Nephron progenitor cell (in vitro differentiated cells): ENCODE data around the gene SLCO3A1.

Source experiments
- DNase-seq: peaks from one replicate; pipeline ENCODE4 v3.0.0; 2021
- H3K27ac Mint-ChIP-seq: 2 replicates; pipeline ENCODE4 v1.8.0; 2021; ENCODE audit warnings: mild to moderate bottlenecking, moderate library complexity, mixed read lengths
- H3K27me3 Mint-ChIP-seq: 2 replicates; pipeline ENCODE4 v1.8.0; 2021; ENCODE audit warnings: mild to moderate bottlenecking, low read depth, mixed read lengths; ENCODE audit not compliant: poor library complexity
- H3K36me3 Mint-ChIP-seq: 2 replicates; pipeline ENCODE4 v1.8.0; 2021; ENCODE audit warnings: low read depth, mixed read lengths
- H3K4me1 Mint-ChIP-seq: 2 replicates; pipeline ENCODE4 v1.8.0; 2021; ENCODE audit warnings: mixed read lengths
- H3K4me3 Mint-ChIP-seq: 2 replicates; pipeline ENCODE4 v1.8.0; 2021; ENCODE audit warnings: mild to moderate bottlenecking, moderate library complexity, mixed read lengths
- H3K9me3 Mint-ChIP-seq: 2 replicates; pipeline ENCODE4 v1.8.0; 2021; ENCODE audit warnings: mild to moderate bottlenecking, moderate library complexity, mixed read lengths
- TF ChIP-seq, protein P1 (sequence below): fragments of 200-600 bp; sonication (generic); IDR thresholded peaks from 2 replicates; pipeline ENCODE4 v1.5.0; 2021; ENCODE audit warnings: antibody characterized with exemption

SLCO3A1 gene

DNA sequence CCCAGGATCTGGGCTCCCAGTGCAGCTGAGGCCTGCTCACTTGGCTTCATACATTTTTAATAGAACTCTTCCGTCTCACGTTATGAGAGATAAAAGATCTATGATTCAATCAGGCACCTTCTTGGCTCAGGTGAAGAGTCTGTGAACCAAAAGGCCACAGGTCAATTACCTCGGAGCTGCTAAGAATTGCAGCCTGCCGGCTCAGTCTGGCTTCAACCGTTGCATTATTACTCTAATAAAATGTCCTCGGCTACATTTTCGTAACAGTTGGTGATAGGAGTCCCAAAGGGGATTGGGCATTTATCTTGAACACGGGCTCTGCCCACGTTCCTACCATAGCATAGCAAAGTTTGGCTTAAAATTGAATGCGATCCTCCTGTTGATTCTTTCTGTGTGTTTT is 176.3 kb downstream of the SLCO3A1 start:
- H3K27ac Mint-ChIP-seq, result no peak overlapping the region
- H3K4me3 Mint-ChIP-seq, result no peak overlapping the region
- H3K36me3 Mint-ChIP-seq, result no peaks in the 10 kb centered on the region
- no peak for DNase-seq
- TF ChIP-seq, protein P1, sequence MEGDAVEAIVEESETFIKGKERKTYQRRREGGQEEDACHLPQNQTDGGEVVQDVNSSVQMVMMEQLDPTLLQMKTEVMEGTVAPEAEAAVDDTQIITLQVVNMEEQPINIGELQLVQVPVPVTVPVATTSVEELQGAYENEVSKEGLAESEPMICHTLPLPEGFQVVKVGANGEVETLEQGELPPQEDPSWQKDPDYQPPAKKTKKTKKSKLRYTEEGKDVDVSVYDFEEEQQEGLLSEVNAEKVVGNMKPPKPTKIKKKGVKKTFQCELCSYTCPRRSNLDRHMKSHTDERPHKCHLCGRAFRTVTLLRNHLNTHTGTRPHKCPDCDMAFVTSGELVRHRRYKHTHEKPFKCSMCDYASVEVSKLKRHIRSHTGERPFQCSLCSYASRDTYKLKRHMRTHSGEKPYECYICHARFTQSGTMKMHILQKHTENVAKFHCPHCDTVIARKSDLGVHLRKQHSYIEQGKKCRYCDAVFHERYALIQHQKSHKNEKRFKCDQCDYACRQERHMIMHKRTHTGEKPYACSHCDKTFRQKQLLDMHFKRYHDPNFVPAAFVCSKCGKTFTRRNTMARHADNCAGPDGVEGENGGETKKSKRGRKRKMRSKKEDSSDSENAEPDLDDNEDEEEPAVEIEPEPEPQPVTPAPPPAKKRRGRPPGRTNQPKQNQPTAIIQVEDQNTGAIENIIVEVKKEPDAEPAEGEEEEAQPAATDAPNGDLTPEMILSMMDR, result no peak
- peaks cover 51% of the 10 kb centered on the region for H3K27me3 Mint-ChIP-seq
- H3K9me3 Mint-ChIP-seq, result no peaks in the 10 kb centered on the region
- H3K4me1 Mint-ChIP-seq, result peaks cover 43% of the 10 kb centered on the region

DNA sequence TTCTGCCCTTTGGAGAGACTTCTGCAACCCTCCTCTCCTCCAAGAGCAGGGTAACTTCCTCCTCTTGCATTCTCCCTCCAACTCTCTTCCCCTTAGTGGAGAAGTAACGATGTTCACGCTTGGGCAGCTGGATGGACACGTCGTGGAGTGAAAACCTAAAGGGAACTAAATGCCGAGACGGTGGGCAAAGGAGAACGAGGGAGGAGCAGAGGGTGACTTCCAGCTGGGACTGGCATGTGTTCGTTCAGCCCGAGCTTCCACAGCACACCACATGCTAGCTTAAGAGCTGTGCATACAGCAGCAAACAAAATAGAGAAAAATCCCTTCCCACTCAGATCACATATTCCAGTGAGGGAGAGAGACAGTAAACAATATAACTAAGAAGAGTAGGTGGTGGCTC is 179.8 kb downstream of the SLCO3A1 start:
- no peak for DNase-seq

DNA sequence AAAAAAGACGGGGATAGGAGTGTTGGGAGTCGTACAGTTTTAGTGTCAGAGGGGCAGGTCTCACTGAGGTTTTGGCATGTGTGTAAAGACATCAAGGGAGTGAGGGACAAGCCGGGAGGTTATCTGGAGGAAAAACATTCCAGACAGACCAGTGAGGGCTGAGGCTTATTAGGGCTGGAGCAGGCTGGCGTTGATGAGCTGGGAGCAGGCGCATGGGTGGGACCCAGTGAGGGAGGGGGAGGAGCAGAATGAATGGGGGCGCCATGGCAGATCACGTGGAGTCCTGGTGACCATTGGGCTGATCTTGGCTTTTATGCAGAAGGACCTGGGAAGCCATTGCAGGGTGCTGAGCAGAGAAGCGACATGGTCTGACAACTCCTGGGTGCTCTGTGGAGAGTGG is 180.2 kb downstream of the SLCO3A1 start:
- Mint-ChIP-seq H3K4me1 (peaks cover 16% of the 10 kb centered on the region), H3K9me3 (peaks cover 16% of the 10 kb centered on the region), H3K27ac (no peak overlapping the region), H3K36me3 (no peaks in the 10 kb centered on the region), H3K4me3 (no peak overlapping the region), H3K27me3 (peaks cover 51% of the 10 kb centered on the region)
- no peak for DNase-seq
- TF ChIP-seq, protein P1, result no peak

More for the DNA sequence above, 179.8 kb downstream of the SLCO3A1 start:
- Mint-ChIP-seq H3K4me1 (peaks cover 19% of the 10 kb centered on the region), H3K36me3 (no peaks in the 10 kb centered on the region), H3K9me3 (peaks cover 12% of the 10 kb centered on the region), H3K27me3 (peaks cover 52% of the 10 kb centered on the region), H3K27ac (no peak overlapping the region), H3K4me3 (no peak overlapping the region)
- TF ChIP-seq, protein P1, result no peak

DNA sequence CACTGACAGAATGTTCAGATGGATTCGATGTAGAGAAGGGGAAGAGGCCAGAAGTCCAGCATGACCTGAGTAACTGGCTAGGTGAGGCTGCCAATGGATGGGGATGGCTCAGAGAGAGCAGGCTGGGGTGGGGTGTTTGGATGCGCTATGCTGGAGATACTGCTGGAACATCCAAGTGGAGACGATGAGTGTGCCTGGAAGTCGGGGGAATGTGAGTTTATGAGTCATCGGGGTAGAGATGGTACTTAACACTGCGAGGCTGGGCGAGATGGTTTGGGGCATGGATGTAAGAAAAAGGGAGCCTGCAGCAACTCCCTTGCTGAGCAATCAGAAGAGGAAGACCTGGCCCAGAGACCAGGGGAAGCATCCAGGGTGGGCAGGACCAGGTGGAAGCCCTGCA is 180.7 kb downstream of the SLCO3A1 start:
- no peak overlapping the region for H3K4me3 Mint-ChIP-seq

DNA sequence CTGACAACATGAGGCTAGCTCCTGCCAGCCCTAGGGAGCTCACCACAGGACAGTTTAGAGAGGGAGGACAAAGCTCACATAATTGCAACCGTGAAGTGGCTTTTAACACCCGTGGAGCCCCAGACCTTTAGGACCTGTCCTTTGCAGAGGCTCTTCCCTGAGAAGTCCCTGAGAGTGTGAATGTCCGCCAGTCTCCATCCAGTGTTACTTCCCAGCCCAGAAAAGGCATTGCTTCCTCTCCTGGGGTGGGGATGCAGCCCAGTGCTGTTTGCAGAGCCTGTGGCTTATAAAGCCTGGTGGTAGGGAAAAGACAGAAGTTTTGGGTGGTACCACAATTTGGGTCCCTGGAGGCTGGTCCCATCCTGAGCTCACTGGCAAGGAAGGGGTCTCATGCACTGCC is 182.0 kb downstream of the SLCO3A1 start:
- Mint-ChIP-seq H3K9me3 (peaks cover 27% of the 10 kb centered on the region), H3K27ac (no peak overlapping the region), H3K4me1 (peaks cover 11% of the 10 kb centered on the region), H3K36me3 (no peaks in the 10 kb centered on the region), H3K27me3 (peaks cover 39% of the 10 kb centered on the region), H3K4me3 (no peak overlapping the region)
- DNase-seq, result no peak
- TF ChIP-seq, protein P1, result no peak

More for the DNA sequence above, 180.7 kb downstream of the SLCO3A1 start:
- Mint-ChIP-seq H3K27me3 (peaks cover 48% of the 10 kb centered on the region), H3K27ac (no peak overlapping the region), H3K9me3 (peaks cover 21% of the 10 kb centered on the region), H3K4me1 (peaks cover 16% of the 10 kb centered on the region), H3K36me3 (no peaks in the 10 kb centered on the region)
- TF ChIP-seq, protein P1, result no peak
- no peak for DNase-seq

DNA sequence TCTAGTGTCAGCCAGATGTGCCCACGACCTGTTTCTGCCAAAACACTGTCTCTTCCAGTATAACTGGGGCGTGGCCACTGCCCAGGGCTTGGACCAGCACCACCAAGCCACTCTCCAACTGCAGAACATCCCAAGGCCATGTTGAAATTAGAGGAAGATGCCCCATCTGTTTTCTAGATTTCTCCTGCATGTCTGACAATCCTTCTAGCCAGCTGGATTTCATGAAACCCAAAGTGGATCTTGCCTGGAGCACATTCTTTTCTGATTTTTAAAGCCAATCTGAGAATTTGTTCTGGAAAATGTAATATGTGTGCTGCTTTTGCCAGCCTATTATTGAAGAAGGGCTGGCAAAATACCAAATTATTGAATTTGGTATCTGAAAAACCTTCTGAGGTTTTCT is 182.5 kb downstream of the SLCO3A1 start:
- peaks cover 11% of the 10 kb centered on the region for H3K4me1 Mint-ChIP-seq
- TF ChIP-seq, protein P1, result no peak
- H3K9me3 Mint-ChIP-seq, result peaks cover 27% of the 10 kb centered on the region
- DNase-seq, result no peak
- no peak overlapping the region for H3K4me3 Mint-ChIP-seq
- H3K27ac Mint-ChIP-seq, result no peak overlapping the region
- no peaks in the 10 kb centered on the region for H3K36me3 Mint-ChIP-seq
- H3K27me3 Mint-ChIP-seq, result peaks cover 42% of the 10 kb centered on the region
